ENCODE data around the gene SLF2.

Gene SLF2

GRCh38 chr10:100963826-100964225 lies 51.1 kb downstream of the SLF2 start:
- peaks cover 31% of the 10 kb centered on the region; the same call in 1 of the 2 replicates for H3K36me3 ChIP-seq (ENCODE audit: insufficient read depth, low read length)
- H4K20me1 ChIP-seq (ENCODE audit: insufficient read depth, low read length), result no peaks in the 10 kb centered on the region
- H2AFZ ChIP-seq (ENCODE audit: low read length), result no peak overlapping the region
- H3K4me3 ChIP-seq (ENCODE audit: low read depth, low read length, poor library complexity, severe bottlenecking), result no peak overlapping the region
- no peaks in the 10 kb centered on the region for H3K9me3 ChIP-seq (ENCODE audit: low read length)
- no peak overlapping the region for H3K9ac ChIP-seq (ENCODE audit: low read length)
- TF ChIP-seq CTCF (IDR thresholded peaks at IDR 0.05; ENCODE audit: low read length) (no peak), EZH2 (IDR thresholded peaks at IDR 0.05; ENCODE audit: borderline replicate concordance, low read length) (no peak)
- H3K4me2 ChIP-seq (ENCODE audit: low read length), result no peak overlapping the region
- H3K79me2 ChIP-seq (ENCODE audit: insufficient read depth, low read length), result no peaks in the 10 kb centered on the region
- H3K4me1 ChIP-seq (ENCODE audit: insufficient read depth, low read length, severe bottlenecking), result no peaks in the 10 kb centered on the region
- no peaks in the 10 kb centered on the region for H3K9me2 ChIP-seq (ENCODE audit: low read depth, low read length)
- no peak overlapping the region for H3K27ac ChIP-seq (ENCODE audit: low read depth, low read length, poor library complexity, severe bottlenecking)
- no peaks in the 10 kb centered on the region for H3F3A ChIP-seq (ENCODE audit: insufficient read depth, low read length)
- no peaks in the 10 kb centered on the region for H3K27me3 ChIP-seq (ENCODE audit: insufficient read depth, low read length)

- Histone ChIP-seq H3K27ac (ENCODE audit: low read depth, low read length, poor library complexity, severe bottlenecking) (no peak overlapping the region), H3K27me3 (ENCODE audit: insufficient read depth, low read length) (no peaks in the 10 kb centered on the region), H3K4me3 (ENCODE audit: low read depth, low read length, poor library complexity, severe bottlenecking) (no peak overlapping the region), H3K36me3 (ENCODE audit: insufficient read depth, low read length) (peaks cover 15% of the 10 kb centered on the region; the same call in 1 of the 2 replicates), H3K9ac (ENCODE audit: low read length) (no peak overlapping the region), H3K9me3 (ENCODE audit: low read length) (no peaks in the 10 kb centered on the region), H4K20me1 (ENCODE audit: insufficient read depth, low read length) (no peaks in the 10 kb centered on the region), H3F3A (ENCODE audit: insufficient read depth, low read length) (no peaks in the 10 kb centered on the region), H3K9me2 (ENCODE audit: low read depth, low read length) (no peaks in the 10 kb centered on the region), H3K79me2 (ENCODE audit: insufficient read depth, low read length) (no peaks in the 10 kb centered on the region), H3K4me1 (ENCODE audit: insufficient read depth, low read length, severe bottlenecking) (peaks cover 7% of the 10 kb centered on the region), H2AFZ (ENCODE audit: low read length) (no peak overlapping the region), H3K4me2 (ENCODE audit: low read length) (no peak overlapping the region)
- TF ChIP-seq EZH2 (IDR thresholded peaks at IDR 0.05; ENCODE audit: borderline replicate concordance, low read length) (no peak), CTCF (IDR thresholded peaks at IDR 0.05; ENCODE audit: low read length) (no peak)
These were observed 53.1 kb downstream of the SLF2 start for GRCh38 chr10:100965820-100966219.

- no peak overlapping the region for H3K4me2 ChIP-seq (ENCODE audit: low read length)
- H3K36me3 ChIP-seq (ENCODE audit: insufficient read depth, low read length), result peaks cover 9% of the 10 kb centered on the region; the same call in 1 of the 2 replicates
- H3K27ac ChIP-seq (ENCODE audit: low read depth, low read length, poor library complexity, severe bottlenecking), result no peak overlapping the region
- H3K79me2 ChIP-seq (ENCODE audit: insufficient read depth, low read length), result no peaks in the 10 kb centered on the region
- no peak overlapping the region for H3K9ac ChIP-seq (ENCODE audit: low read length)
- no peaks in the 10 kb centered on the region for H3K9me3 ChIP-seq (ENCODE audit: low read length)
- TF ChIP-seq CTCF (IDR thresholded peaks at IDR 0.05; ENCODE audit: low read length) (no peak), EZH2 (IDR thresholded peaks at IDR 0.05; ENCODE audit: borderline replicate concordance, low read length) (no peak)
- H3K4me3 ChIP-seq (ENCODE audit: low read depth, low read length, poor library complexity, severe bottlenecking), result no peak overlapping the region
- H2AFZ ChIP-seq (ENCODE audit: low read length), result no peak overlapping the region
- no peaks in the 10 kb centered on the region for H3F3A ChIP-seq (ENCODE audit: insufficient read depth, low read length)
- H3K4me1 ChIP-seq (ENCODE audit: insufficient read depth, low read length, severe bottlenecking), result peaks cover 7% of the 10 kb centered on the region
- no peaks in the 10 kb centered on the region for H4K20me1 ChIP-seq (ENCODE audit: insufficient read depth, low read length)
- no peaks in the 10 kb centered on the region for H3K9me2 ChIP-seq (ENCODE audit: low read depth, low read length)
- no peaks in the 10 kb centered on the region for H3K27me3 ChIP-seq (ENCODE audit: insufficient read depth, low read length)
These were observed 54.1 kb downstream of the SLF2 start for GRCh38 chr10:100966887-100967286.
